GM19238 (cell line): Measurements from ENCODE around the gene RHOV.
A peak's percentile ranks its signal among the peaks of the same experiment; 100 is the strongest.

Experiments
- DNase-seq: peaks from one replicate; pipeline ENCODE4 v3.0.0; 2011; ENCODE audit warnings: low spot score; ENCODE audit not compliant: insufficient read length

Gene RHOV, protein sequence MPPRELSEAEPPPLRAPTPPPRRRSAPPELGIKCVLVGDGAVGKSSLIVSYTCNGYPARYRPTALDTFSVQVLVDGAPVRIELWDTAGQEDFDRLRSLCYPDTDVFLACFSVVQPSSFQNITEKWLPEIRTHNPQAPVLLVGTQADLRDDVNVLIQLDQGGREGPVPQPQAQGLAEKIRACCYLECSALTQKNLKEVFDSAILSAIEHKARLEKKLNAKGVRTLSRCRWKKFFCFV

DNA sequence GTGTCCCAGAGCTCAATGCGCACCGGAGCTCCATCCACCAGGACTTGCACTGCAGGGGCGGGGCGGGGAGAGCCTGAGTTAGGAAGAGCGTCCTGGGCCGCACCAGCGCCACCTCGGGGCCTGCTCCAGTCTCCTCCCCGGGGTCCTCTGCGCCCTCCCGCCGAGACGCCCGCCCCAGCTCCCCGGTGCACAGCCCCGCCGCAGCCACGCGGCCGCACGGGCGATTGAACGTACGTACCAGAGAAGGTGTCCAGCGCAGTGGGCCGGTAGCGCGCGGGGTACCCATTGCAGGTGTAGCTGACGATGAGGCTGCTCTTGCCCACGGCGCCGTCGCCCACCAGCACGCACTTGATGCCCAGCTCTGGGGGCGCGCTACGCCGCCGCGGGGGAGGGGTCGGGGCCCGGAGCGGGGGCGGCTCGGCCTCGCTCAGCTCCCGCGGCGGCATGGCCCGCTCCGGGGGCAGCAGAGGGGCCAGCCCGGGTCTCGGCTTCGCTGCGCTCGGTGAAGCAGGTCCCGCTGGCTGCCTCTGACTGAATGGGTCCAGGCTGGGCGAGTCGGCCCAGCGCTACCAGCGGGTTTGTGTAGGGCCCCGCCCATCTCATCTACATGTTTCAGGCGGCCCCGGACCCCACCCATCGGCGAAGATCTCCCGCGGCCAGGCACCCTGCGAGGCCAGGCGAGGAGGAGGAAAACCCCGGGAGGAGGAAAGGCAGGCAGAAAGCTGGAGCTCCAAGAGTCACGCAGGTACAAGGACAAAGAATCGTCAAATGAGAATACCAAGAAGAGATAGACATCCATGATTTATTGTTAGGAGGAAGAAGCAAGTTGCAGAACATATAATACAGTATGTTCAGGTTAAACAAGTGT, at the start of gene RHOV:
Gene RHOV (minus strand): TSS at position 541 of the 868 bp plus-strand sequence. CDS start 95 bp downstream, at position 446.
- peak; percentile 69 for DNase-seq

DNA sequence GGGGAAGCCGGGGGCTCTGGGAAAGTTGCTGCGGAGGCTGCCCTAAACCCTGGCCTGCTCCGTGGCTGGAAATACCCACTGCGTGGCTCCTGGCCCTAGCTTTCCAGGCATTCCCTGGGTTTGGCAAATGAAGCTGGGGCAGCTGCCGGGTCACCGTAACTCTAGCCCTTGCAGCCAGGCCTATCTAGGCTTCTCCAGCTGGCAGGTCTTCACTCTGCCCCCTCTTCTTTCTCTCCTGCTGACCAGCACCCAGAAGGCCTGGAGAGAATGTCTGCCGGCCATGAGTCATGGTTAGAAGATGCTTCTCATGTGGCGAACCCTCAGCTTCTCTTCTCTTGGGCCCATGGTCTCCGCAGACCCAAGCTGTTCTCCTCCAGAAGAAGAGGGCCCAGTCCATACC, 49.5 kb upstream of the RHOV start:
- no peak for DNase-seq

DNA sequence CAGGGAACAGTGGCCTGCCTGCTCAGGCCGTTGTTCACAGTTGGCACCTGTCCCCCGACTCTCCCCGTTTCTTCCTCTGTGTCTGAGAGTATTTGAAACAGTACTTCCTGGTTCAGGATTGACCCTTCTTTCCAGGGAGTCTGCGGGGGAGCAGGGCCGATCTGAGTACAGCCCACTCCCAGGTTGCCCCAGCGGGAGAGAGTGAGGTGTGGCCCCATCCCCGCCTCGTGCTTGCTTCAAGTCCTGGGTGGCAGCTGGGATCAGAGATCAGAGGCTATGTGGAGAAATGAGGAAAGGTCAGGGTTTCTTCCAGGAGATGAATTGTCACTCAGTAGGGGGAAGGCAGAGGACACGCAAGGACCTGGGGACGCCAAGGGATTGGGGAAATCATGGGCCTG, 48.6 kb upstream of the RHOV start:
- no peak for DNase-seq

DNA sequence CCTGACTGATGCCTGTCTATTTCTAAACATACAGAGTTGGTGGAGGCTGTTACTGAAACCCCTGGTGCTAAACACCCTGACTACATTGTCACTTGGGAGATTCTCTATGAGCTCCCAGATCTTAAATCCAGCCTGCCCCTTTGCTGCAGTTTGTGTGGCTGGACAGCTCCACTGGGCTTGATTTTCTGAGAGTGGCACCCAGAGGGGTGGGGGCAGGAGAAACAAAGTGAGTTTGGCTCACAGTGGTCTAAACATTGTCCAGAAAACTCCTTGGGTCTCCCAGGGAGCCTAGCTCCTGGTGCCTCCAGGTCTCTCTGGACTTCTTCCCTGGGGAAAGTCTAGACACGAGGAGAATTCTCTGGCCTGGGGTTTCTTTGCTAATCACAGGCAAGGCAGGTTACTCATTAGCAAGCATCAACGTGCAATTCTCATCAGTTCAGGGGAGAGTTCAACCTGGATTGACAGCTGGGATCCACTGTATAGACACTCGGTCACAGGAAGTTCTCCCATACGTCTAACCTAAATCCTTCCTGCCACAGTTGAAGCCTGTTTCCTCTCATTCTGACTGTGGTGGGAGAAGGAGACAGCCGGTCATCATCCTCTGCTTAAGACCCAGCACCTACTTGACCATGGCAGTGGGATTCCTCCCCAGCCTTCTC, 48.0 kb upstream of the RHOV start:
- no peak for DNase-seq

DNA sequence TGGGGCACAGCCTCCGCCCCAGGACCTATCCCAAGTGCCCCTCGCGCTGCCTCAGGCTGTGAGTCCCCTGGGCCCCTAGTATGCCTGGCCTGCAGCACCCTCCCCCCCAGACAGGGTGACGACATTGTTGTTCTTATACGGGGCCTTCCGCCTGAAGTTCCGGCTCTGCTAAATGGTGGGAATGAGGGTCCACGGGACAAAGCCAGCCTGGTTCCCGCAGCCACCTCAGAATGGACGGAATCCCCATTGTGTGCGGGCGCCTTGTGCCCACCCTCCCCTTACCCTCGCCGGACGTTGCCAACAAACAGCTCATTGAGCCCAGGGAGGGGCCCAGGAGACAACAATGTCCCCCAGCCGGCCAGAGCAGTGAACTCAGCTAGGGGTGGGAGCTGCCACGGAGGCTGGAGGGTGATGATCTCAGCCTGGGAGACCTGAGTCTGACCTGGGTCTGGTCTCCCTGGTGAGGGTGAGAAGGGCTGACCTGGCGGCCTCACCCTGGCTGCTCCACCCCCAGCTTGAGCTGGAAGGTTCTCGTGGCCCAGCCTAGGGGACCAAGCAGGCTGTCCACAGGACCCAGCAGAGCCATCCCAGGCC, 44.9 kb upstream of the RHOV start:
- DNase-seq = no peak

DNA sequence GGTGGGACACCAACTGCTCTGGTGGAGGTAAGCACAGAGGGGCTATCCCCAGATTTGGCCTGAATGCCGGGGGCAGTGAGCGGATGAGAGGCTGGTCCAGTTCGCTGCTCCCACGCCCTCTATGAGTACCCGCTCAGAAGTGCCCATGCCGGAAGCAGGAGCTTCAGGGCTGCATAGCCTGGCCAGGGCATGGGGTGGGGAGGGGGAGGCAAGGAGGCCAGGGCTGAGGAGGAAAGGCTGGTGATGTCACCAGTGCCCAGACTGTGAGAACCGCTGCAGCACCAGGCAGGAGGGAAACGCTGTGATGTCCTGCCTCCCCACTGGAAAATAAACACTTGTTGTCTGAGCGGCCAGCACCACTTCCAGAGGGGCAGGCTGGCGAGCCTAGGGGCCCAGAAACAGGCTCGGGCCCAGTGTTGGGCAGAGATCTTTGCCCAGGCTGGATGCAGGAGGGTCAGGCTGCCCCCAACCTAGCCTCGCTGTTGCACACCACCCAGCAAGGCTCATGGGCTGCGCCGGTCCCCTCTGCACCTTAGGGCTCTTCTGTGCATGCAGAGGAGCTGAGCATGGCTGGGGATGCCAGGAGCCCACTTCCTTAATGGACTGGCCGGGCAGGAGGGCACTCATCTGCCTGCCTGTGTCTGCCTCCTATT, 44.2 kb upstream of the RHOV start:
- DNase-seq = no peak

DNA sequence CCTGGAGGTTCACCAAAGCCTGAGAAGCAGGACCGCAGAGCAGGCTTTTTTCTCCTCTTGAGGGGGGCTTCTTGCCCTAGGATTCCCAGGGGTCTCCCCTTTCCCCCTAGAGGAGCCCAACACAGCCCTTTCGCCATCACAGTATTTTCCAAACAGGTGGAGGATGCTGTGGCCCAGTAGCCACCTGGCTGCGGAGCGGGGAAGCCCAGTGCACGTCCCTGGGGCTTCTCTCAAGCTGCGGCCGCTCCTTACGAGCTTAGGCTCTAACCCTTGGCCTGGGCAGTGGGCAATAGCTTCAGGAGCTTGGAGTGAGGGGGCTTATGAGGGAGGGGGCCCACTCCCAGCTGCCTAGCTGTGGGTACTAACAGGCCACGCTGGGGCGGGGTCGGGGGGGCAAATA, 43.6 kb upstream of the RHOV start:
- DNase-seq = no peak

DNA sequence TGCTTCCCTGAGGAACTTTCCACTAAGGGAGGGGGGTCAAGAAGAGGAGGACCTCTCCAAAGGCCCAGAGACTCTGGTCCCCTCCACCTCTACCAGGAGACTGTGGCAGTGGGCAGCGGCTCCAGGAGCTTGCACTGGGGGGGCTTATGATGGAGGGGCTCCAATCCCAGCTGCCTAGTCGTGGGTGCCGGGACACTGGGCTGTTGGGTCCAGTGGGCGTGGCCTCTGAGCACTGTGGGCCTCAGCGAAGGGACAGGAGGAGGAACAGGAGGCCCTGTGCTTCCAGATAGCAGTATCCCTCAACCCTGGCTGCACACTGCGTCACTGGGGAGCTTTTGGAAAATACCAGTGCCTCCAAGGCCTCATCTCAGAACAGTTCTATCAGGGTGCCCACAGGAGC, 41.6 kb upstream of the RHOV start:
- no peak for DNase-seq

DNA sequence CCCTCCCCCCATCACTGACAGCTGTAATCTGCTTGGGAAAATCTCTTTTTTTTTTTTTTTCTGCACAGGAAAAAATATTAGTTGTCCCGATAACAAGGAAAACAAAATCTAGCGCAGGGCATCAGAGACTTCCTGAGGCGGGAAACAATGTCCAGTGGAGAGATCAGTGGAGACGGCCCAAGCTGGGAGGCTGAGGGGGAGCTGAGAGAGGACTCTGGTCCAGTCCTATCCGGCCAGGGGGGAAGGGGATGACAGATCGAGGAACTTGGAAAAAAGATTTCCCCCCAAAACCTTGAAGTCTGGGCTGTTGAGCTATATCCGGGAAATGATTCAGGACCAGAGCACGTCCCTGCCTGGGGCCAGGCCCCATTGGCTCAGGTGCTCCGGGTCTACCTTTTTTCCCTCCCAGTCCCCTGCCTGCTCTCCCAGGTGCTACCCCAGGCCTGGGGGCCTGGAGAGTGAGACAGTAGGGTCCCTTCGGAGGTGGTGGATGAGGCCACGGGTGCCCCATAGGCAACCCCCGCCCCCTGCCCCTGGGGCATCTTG, 41.2 kb upstream of the RHOV start:
- DNase-seq = no peak

DNA sequence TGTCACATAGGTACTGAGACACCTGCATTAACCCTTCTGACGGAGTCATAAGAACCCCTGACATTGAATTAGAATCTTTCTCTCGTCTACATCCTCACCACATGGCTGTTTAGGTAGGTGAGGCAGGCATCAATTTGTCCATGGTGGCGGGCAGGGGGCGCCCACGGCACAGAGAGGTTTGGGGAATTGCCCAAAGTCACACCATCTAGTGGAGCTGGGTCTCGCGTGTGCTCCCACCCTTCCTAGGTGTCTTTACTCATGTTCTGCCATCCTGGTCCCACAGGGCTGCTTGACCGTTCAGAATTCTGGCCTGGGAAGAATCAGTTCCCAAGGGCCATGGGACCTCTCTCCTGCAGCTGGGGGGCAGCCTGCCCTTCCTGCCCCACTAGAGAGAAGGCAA, 40.5 kb upstream of the RHOV start:
- no peak for DNase-seq

DNA sequence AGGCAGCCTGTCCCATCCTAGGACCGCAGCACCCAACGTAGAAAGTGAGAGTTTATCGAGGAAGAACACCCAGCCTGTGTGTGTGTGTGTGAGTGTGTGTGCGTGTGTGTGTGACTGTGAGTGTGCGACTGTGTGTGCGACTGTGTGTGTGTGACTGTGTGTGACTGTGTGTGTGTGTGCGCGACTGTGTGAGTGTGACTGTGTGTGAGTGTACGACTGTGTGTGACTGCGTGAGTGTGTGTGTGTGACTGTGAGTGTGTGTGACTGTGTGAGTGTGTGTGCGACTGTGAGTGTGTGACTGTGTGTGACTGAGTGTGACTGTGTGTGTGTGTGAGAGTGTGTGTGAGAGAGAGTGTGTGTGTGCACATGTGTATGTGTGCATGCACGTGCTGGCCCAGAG, 40.0 kb upstream of the RHOV start:
- no peak for DNase-seq

DNA sequence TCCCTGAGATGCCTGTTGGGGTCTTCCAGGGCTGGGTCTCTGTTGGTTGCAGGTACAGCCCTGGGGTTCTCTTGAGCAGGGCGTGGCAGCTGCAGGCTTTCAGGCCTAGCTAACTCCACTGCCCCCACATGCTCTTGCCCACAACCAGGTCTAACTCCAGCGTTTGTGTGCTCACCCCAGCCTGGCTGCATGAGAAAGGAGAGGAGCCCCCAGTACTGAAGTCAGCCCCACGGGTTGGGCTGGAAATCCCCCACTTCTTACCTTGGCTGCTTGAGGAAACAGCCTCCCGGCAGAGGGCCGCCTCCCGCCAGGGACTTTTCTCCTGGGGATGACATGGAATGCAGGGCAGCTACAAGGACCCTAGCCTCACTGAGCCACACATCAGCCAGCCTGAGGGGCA, 38.4 kb upstream of the RHOV start:
- DNase-seq = no peak

DNA sequence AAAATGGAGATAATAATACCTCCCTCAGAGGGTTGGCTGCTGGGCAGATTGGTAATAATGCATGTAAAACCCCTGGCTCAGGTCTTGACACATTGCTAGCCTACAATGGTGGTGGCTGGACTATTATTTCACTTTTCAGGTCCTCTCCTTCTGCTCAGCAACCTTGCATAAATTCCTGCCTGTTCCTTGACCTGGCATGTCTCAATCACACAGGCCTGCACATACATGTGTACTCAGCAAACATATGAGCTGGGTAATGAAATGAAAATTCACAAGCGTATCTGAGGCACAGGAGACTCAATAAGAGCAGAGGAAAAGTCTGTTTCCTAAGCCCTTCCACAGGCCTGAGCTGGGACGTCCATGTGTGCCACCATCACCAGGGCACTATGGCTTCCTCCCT, 37.7 kb upstream of the RHOV start:
- DNase-seq = no peak

DNA sequence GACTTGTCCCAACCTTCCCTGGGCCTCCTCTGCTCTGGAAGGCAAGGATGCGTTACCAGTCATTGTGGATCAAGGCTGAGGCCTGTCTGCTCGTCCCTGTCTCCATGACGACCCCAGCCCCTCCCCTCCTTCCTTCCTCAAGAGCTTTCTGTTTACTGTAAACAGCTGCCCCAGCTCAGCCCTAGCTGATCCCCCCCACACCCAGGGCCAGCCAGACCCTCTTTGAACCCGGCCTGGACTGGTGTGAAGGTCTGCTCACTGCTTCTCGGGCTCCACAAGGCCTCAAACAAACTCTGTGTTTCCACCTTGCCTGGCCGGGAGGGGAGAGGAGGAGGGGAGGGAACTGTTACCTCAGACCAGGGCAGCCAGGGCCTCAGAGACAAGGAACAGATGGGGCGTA, 37.1 kb upstream of the RHOV start:
- no peak for DNase-seq

DNA sequence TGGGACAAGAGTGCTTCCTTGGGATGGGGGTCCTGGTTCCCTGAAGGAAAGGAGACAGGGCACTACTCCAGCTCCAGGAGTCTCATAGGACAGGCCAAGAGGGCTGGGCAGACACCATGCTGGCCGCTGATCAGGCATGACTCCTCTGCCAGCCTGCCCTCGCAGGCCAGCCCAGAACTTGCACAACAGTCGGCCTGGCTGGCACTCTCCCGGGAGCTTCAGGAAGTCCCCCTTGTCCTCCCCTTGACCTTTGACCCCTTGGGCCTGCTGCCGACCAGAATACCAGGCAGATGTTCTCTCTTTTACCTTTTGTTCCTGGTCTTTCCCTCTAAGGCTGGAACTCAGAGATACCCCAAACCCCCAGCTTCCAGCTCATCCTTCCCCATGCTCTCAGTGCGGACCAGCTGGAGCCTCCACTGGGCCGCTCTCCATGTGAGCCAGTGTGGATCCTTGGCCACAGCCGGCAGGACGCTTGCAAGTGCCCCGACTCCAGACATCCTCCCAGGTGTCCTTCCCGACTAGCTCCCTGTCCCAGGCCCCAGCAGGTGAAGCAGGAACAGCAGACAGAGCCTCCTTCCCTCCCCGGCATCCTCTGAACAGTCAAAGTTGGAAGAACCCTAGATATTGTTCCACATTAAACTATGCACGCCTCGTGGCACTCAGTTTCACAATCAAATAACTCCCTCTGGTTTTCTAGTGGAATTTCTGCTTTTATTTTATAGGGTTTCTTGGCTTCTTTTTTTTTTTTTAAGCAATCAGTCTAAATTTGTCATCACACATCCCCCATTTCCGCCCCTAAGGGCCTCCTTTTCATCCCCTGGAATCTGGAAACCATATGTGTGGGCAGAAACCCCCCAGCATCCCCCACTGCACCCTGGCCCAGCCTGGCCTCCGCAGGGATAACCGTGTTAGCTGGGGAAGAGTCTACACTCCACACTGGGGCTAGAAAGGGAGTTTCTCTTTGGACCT, 35.9 kb upstream of the RHOV start:
- DNase-seq = no peak

DNA sequence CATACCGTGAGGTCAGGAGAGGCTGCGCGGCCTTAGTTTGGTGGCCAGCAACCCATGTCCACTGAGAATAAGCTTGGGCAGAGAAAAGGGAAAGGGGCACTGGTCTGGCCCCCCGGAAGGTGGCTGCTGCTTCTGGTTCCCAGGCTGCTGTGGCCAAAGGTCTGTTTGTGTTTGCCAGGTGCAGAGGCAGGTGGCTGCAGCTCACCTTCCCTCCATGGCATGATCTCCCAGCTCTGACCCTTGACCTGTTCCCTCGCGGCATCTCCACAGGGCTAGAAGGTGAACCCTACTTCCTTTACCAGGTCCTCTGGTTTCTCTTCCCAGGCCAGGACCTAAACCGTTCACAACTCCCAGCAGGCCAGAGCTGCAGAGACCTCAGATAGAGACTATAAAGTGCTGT, 34.1 kb upstream of the RHOV start:
- DNase-seq = no peak

DNA sequence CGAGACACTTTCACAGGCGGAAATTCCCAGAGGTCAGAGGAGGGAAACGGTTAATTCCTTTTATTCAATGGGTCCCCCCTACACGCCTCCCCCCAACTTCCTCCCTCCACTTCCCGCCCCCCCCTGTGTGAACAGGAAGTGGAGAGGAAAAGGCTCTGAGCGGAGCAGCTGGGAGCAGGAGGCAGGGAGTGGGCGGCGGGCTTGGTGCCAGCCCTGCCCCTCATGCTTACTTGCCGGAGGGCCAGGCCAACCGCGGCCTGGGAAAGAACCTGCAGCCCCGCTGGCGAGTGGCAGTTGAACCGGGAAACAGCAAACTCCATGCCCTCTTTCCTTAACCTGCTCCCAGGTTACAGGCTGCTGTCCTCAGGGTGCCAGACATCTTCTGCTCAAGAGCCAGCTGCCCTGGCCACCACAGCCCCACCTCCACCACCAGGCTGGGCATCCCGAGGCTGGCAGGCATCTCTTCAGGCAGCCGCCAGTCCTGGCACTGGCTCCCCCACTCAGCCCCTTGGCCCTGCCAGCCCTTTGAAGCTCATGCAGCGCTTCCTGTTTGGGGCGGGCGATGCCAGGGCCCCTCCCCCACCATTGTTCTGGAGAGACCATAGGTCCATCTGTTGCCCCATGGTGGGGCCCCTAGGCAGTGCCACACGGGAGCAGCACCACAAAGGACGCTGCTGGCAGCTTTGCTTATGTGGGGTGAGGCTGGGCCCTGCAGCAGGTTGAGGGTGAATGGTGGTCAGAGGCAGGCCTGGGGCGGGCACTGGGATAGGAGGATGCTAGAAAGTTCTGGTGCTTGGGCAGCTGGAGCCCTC, 33.2 kb upstream of the RHOV start:
- DNase-seq = no peak

DNA sequence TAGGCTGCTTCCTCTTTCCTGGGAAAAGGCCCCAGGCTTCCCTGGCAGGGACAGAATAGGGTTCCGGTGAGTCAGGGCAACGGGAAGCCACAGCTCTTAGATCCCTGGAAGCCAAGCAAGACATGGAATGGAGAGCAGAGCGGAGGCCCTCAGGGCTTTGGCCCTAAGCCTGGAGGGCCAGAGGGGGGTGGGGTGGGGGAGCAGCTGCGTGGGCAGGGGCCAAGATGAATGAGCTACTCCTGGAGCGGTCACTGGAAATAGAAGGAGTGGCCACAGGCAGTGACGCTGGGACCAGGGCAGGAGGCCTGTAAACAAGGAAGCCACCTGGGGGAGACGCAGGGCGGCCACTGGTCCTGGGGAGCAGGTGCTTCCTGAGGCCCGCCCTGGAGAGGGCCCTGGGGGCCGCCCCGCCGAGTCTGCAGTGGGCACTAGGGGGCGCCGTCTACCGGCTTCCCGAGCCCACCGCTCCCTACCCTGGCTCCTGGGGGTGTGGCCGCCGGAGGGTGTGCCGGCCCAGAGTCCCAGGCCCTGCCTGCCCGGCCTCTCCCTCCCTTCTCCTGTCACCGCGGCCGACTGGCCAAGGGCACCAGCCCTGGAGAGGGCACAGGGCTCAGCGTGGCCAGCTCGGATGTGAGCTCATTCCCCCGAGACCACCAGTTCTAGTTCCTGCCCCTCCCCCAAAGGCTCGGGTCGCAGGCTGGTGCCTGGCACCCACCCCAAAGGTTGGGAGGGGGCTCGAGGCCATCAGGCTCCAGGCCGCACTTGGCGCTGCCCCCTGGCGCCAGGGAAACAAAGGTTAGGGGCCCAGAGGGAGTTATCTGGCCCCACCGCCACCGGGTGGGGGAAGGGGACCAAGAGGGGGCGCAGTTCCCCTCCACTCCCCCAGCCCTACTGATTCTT, 32.3 kb upstream of the RHOV start:
- peak; percentile 85 for DNase-seq
